Rectal smooth muscle tissue (tissue), 1 donor: Measurements from ENCODE around the gene SPDYE2B.
"Not testable (repeated sequence)": the region's sequence is repeated elsewhere in the genome, so short reads cannot be mapped to it uniquely, and the experiment has no call there.

Source experiments
- H3K27ac ChIP-seq: one replicate; pipeline ENCODE4 v1.7.0; 2013; ENCODE audit warnings: low read depth, low read length, inconsistent platforms
- H3K27me3 ChIP-seq: one replicate; pipeline ENCODE4 v1.7.0; 2013; ENCODE audit warnings: low read length; ENCODE audit not compliant: control insufficient read depth, insufficient read depth
- H3K36me3 ChIP-seq: one replicate; pipeline ENCODE4 v1.7.0; 2013; ENCODE audit warnings: low read length; ENCODE audit not compliant: control insufficient read depth, insufficient read depth
- H3K4me1 ChIP-seq: one replicate; pipeline ENCODE4 v1.7.0; 2013; ENCODE audit warnings: low read length; ENCODE audit not compliant: control insufficient read depth, insufficient read depth
- H3K4me3 ChIP-seq: one replicate; pipeline ENCODE4 v1.7.0; 2013; ENCODE audit warnings: low read length
- H3K9ac ChIP-seq: one replicate; pipeline ENCODE4 v1.7.0; 2013; ENCODE audit warnings: low read length

The SPDYE2B gene

GRCh38 chr7:102616507-102617125 is 33.5 kb upstream of the SPDYE2B start, which contains the start of gene RASA4:
TSS of gene RASA4 (minus strand) at chr7:102616756. CDS start at chr7:102616689, 67 bp downstream.
- not testable (repeated sequence) for H3K36me3 ChIP-seq, H3K27ac ChIP-seq, H3K4me1 ChIP-seq, H3K9ac ChIP-seq, H3K27me3 ChIP-seq
- peak within 1 kb of the TSS; percentile 55 for H3K4me3 ChIP-seq

- H3K27me3 ChIP-seq, H3K4me1 ChIP-seq, H3K4me3 ChIP-seq, H3K27ac ChIP-seq, H3K9ac ChIP-seq, H3K36me3 ChIP-seq: not testable (repeated sequence)
These were observed 32.0 kb upstream of the SPDYE2B start for GRCh38 chr7:102618122-102618521.

- H3K36me3 ChIP-seq, H3K4me3 ChIP-seq, H3K27me3 ChIP-seq, H3K27ac ChIP-seq, H3K9ac ChIP-seq, H3K4me1 ChIP-seq: not testable (repeated sequence)
These were observed 22.7 kb upstream of the SPDYE2B start for GRCh38 chr7:102627271-102627904.

- not testable (repeated sequence) for H3K4me1 ChIP-seq, H3K36me3 ChIP-seq, H3K9ac ChIP-seq, H3K27me3 ChIP-seq, H3K4me3 ChIP-seq, H3K27ac ChIP-seq
These were observed 19.5 kb upstream of the SPDYE2B start for GRCh38 chr7:102630622-102631021.

- H3K4me1 ChIP-seq, H3K36me3 ChIP-seq: not testable (repeated sequence)
These were observed 15.8 kb upstream of the SPDYE2B start for GRCh38 chr7:102634299-102634698.

GRCh38 chr7:102635354-102635753 is 14.8 kb upstream of the SPDYE2B start:
- H3K4me3 ChIP-seq, H3K9ac ChIP-seq, H3K4me1 ChIP-seq, H3K27ac ChIP-seq, H3K36me3 ChIP-seq, H3K27me3 ChIP-seq: not testable (repeated sequence)

More at GRCh38 chr7:102634299-102634698, 15.8 kb upstream of the SPDYE2B start:
- not testable (repeated sequence) for H3K9ac ChIP-seq, H3K27me3 ChIP-seq, H3K4me3 ChIP-seq, H3K27ac ChIP-seq

GRCh38 chr7:102636956-102637355 is 13.2 kb upstream of the SPDYE2B start:
- not testable (repeated sequence) for H3K36me3 ChIP-seq, H3K4me3 ChIP-seq, H3K27ac ChIP-seq, H3K4me1 ChIP-seq, H3K9ac ChIP-seq, H3K27me3 ChIP-seq

- H3K27ac ChIP-seq, H3K27me3 ChIP-seq, H3K36me3 ChIP-seq, H3K9ac ChIP-seq, H3K4me1 ChIP-seq, H3K4me3 ChIP-seq: not testable (repeated sequence)
These were observed 11.3 kb upstream of the SPDYE2B start for GRCh38 chr7:102638848-102639247.

GRCh38 chr7:102642691-102643090 is 7.4 kb upstream of the SPDYE2B start, which contains the start of gene UPK3BL1:
TSS of gene UPK3BL1 (minus strand) at chr7:102642791. CDS start at chr7:102642741, 50 bp downstream.
- H3K4me1 ChIP-seq, H3K36me3 ChIP-seq: not testable (repeated sequence)

GRCh38 chr7:102643404-102643803 is 6.7 kb upstream of the SPDYE2B start:
- not testable (repeated sequence) for H3K4me3 ChIP-seq, H3K27ac ChIP-seq, H3K4me1 ChIP-seq, H3K36me3 ChIP-seq, H3K27me3 ChIP-seq, H3K9ac ChIP-seq

More at GRCh38 chr7:102642691-102643090, 7.4 kb upstream of the SPDYE2B start, which contains the start of gene UPK3BL1:
- not testable (repeated sequence) for H3K4me3 ChIP-seq, H3K27ac ChIP-seq, H3K27me3 ChIP-seq, H3K9ac ChIP-seq

- not testable (repeated sequence) for H3K4me3 ChIP-seq, H3K27me3 ChIP-seq, H3K9ac ChIP-seq, H3K27ac ChIP-seq, H3K4me1 ChIP-seq, H3K36me3 ChIP-seq
These were observed 2.3 kb upstream of the SPDYE2B start for GRCh38 chr7:102647813-102648212.

GRCh38 chr7:102664765-102665164 is 14.6 kb downstream of the SPDYE2B start:
- H3K36me3 ChIP-seq, H3K27ac ChIP-seq: not testable (repeated sequence)

GRCh38 chr7:102666850-102667249 is 16.7 kb downstream of the SPDYE2B start:
- not testable (repeated sequence) for H3K9ac ChIP-seq, H3K4me1 ChIP-seq, H3K27ac ChIP-seq, H3K4me3 ChIP-seq, H3K36me3 ChIP-seq, H3K27me3 ChIP-seq

More at GRCh38 chr7:102664765-102665164, 14.6 kb downstream of the SPDYE2B start:
- H3K4me3 ChIP-seq, H3K4me1 ChIP-seq, H3K9ac ChIP-seq, H3K27me3 ChIP-seq: not testable (repeated sequence)
